Measurements from ENCODE around the gene FBXL5.
"Not testable (repeated sequence)": the region's sequence is repeated elsewhere in the genome, so short reads cannot be mapped to it uniquely, and the experiment has no call there.

The FBXL5 gene

GRCh38 chr4:15649914-15650545, 5.1 kb downstream of the FBXL5 start:
- DNase-seq = peak; percentile 42

GRCh38 chr4:15648600-15648999, 6.6 kb downstream of the FBXL5 start:
- DNase-seq = no peak

- DNase-seq = no peak
Observed at GRCh38 chr4:15638418-15638817, 16.7 kb downstream of the FBXL5 start.

GRCh38 chr4:15636818-15637217, 18.3 kb downstream of the FBXL5 start:
- DNase-seq = no peak

GRCh38 chr4:15617407-15617806, 37.8 kb downstream of the FBXL5 start:
- not testable (repeated sequence) for DNase-seq

- not testable (repeated sequence) for DNase-seq
Observed at GRCh38 chr4:15614891-15615290, 40.3 kb downstream of the FBXL5 start.

GRCh38 chr4:15612136-15612535, 43.0 kb downstream of the FBXL5 start:
- DNase-seq = no peak

- DNase-seq = no peak
Observed at GRCh38 chr4:15610855-15611254, 44.3 kb downstream of the FBXL5 start.

GRCh38 chr4:15605537-15605936, 49.6 kb downstream of the FBXL5 start:
- no peak for DNase-seq

GRCh38 chr4:15601862-15602261, 53.3 kb downstream of the FBXL5 start:
- DNase-seq = no peak

- no peak for DNase-seq
Observed at GRCh38 chr4:15600176-15600575, 55.0 kb downstream of the FBXL5 start.

- peak; percentile 89 for DNase-seq
Observed at GRCh38 chr4:15598644-15599043, 56.5 kb downstream of the FBXL5 start.

- no peak for DNase-seq
Observed at GRCh38 chr4:15592799-15593198, 62.4 kb downstream of the FBXL5 start.

- DNase-seq = peak; percentile 36
Observed at GRCh38 chr4:15587649-15588048, 67.5 kb downstream of the FBXL5 start.

- DNase-seq = no peak
Observed at GRCh38 chr4:15586066-15586465, 69.1 kb downstream of the FBXL5 start.

- DNase-seq = no peak
Observed at GRCh38 chr4:15585331-15585730, 69.8 kb downstream of the FBXL5 start.

GRCh38 chr4:15584785-15585184, 70.4 kb downstream of the FBXL5 start:
- no peak for DNase-seq

GRCh38 chr4:15577508-15577907, 77.6 kb downstream of the FBXL5 start:
- peak; percentile 2 for DNase-seq

- no peak for DNase-seq
Observed at GRCh38 chr4:15575966-15576365, 79.2 kb downstream of the FBXL5 start.

GRCh38 chr4:15569746-15570145, 85.4 kb downstream of the FBXL5 start:
- no peak for DNase-seq

- no peak for DNase-seq
Observed at GRCh38 chr4:15568821-15569220, 86.3 kb downstream of the FBXL5 start.

GRCh38 chr4:15563871-15564270, 91.3 kb downstream of the FBXL5 start:
- no peak for DNase-seq

GRCh38 chr4:15562623-15563022, 92.5 kb downstream of the FBXL5 start:
- DNase-seq = no peak

- DNase-seq = no peak
Observed at GRCh38 chr4:15562114-15562513, 93.0 kb downstream of the FBXL5 start.

- no peak for DNase-seq
Observed at GRCh38 chr4:15558561-15558960, 96.6 kb downstream of the FBXL5 start.

All from HCEC 1CT (cell line).